ENCODE data around the gene NGB.

NGB gene

GRCh38 chr14:77228056-77228455 lies 43.0 kb downstream of the NGB start:
- H3K27me3 ChIP-seq (replicated peaks; ENCODE audit: control insufficient read depth, insufficient read depth, low read length), result no peaks in the 10 kb centered on the region
- DNase-seq (ENCODE audit: extremely low read depth, insufficient read length), result no peak
- TF ChIP-seq CTCF (IDR thresholded peaks at IDR 0.05; ENCODE audit: insufficient read depth, low read length, poor library complexity, severe bottlenecking), result no peak
- no peaks in the 10 kb centered on the region for H3K36me3 ChIP-seq (ENCODE audit: control insufficient read depth, insufficient read depth, low read length)
- no peak overlapping the region for H3K4me3 ChIP-seq (replicated peaks; ENCODE audit: low read depth, low read length)

GRCh38 chr14:77225892-77226557 lies 45.0 kb downstream of the NGB start:
- Histone ChIP-seq H3K27me3 (replicated peaks; ENCODE audit: control insufficient read depth, insufficient read depth, low read length) (no peaks in the 10 kb centered on the region), H3K36me3 (ENCODE audit: control insufficient read depth, insufficient read depth, low read length) (no peaks in the 10 kb centered on the region), H3K4me3 (replicated peaks; ENCODE audit: low read depth, low read length) (no peak overlapping the region)
- DNase-seq (ENCODE audit: extremely low read depth, insufficient read length), result no peak
- TF ChIP-seq CTCF (IDR thresholded peaks at IDR 0.05; ENCODE audit: insufficient read depth, low read length, poor library complexity, severe bottlenecking), result no peak

- Histone ChIP-seq H3K36me3 (ENCODE audit: control insufficient read depth, insufficient read depth, low read length) (no peaks in the 10 kb centered on the region), H3K27me3 (replicated peaks; ENCODE audit: control insufficient read depth, insufficient read depth, low read length) (no peaks in the 10 kb centered on the region), H3K4me3 (replicated peaks; ENCODE audit: low read depth, low read length) (no peak overlapping the region)
- no peak for TF ChIP-seq CTCF (IDR thresholded peaks at IDR 0.05; ENCODE audit: insufficient read depth, low read length, poor library complexity, severe bottlenecking)
- DNase-seq (ENCODE audit: extremely low read depth, insufficient read length), result no peak
These were observed 45.8 kb downstream of the NGB start for GRCh38 chr14:77225254-77225653.

GRCh38 chr14:77224212-77224611 lies 46.8 kb downstream of the NGB start:
- no peaks in the 10 kb centered on the region for H3K27me3 ChIP-seq (replicated peaks; ENCODE audit: control insufficient read depth, insufficient read depth, low read length)
- no peak for DNase-seq (ENCODE audit: extremely low read depth, insufficient read length)

GRCh38 chr14:77222546-77223225 lies 48.3 kb downstream of the NGB start:
- TF ChIP-seq CTCF (IDR thresholded peaks at IDR 0.05; ENCODE audit: insufficient read depth, low read length, poor library complexity, severe bottlenecking), result no peak
- no peak overlapping the region for H3K4me3 ChIP-seq (replicated peaks; ENCODE audit: low read depth, low read length)
- H3K36me3 ChIP-seq (ENCODE audit: control insufficient read depth, insufficient read depth, low read length), result no peaks in the 10 kb centered on the region
- no peak for DNase-seq (ENCODE audit: extremely low read depth, insufficient read length)
- H3K27me3 ChIP-seq (replicated peaks; ENCODE audit: control insufficient read depth, insufficient read depth, low read length), result no peaks in the 10 kb centered on the region; the same call in 1 of the 2 replicates

More at GRCh38 chr14:77224212-77224611, 46.8 kb downstream of the NGB start:
- Histone ChIP-seq H3K36me3 (ENCODE audit: control insufficient read depth, insufficient read depth, low read length) (no peaks in the 10 kb centered on the region), H3K4me3 (replicated peaks; ENCODE audit: low read depth, low read length) (no peak overlapping the region)
- no peak for TF ChIP-seq CTCF (IDR thresholded peaks at IDR 0.05; ENCODE audit: insufficient read depth, low read length, poor library complexity, severe bottlenecking)

Data from GM06990 (cell line).